Measurements from ENCODE around the gene SAFB2.

DNA sequence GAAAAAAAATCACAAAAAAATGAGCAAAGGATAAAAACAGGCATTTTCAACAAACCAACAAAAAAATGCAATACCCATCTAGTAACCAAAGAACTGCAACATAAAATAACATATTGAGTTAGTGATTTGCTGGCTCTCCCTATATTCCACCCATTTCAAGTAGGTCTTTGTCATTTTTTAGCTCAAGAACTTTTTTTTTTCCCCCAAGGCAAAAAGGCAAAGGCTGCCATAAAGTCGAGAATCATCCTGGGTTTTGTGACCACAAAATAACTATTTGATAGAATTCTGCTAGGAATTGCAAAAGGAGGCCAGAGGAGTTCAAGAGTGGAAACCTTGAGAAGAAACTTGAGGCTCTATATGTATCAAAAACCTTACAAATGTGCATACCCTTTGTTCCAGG lies 5.5 kb downstream of the SAFB2 start:
- TF ChIP-seq, protein P1, sequence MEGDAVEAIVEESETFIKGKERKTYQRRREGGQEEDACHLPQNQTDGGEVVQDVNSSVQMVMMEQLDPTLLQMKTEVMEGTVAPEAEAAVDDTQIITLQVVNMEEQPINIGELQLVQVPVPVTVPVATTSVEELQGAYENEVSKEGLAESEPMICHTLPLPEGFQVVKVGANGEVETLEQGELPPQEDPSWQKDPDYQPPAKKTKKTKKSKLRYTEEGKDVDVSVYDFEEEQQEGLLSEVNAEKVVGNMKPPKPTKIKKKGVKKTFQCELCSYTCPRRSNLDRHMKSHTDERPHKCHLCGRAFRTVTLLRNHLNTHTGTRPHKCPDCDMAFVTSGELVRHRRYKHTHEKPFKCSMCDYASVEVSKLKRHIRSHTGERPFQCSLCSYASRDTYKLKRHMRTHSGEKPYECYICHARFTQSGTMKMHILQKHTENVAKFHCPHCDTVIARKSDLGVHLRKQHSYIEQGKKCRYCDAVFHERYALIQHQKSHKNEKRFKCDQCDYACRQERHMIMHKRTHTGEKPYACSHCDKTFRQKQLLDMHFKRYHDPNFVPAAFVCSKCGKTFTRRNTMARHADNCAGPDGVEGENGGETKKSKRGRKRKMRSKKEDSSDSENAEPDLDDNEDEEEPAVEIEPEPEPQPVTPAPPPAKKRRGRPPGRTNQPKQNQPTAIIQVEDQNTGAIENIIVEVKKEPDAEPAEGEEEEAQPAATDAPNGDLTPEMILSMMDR (IDR thresholded peaks at IDR 0.05), result no peak
- TF ChIP-seq POLR2A (IDR thresholded peaks at IDR 0.05), result no peak
